Measurements from ENCODE around the gene EDC3. TPM values are rescaled to one million over a fixed set of nuclear protein-coding genes. Genes with fewer than 3 reads are reported as not detected.

Gene EDC3
- total RNA-seq, 1 donor from 2014 or later, result 17.2 TPM

DNA sequence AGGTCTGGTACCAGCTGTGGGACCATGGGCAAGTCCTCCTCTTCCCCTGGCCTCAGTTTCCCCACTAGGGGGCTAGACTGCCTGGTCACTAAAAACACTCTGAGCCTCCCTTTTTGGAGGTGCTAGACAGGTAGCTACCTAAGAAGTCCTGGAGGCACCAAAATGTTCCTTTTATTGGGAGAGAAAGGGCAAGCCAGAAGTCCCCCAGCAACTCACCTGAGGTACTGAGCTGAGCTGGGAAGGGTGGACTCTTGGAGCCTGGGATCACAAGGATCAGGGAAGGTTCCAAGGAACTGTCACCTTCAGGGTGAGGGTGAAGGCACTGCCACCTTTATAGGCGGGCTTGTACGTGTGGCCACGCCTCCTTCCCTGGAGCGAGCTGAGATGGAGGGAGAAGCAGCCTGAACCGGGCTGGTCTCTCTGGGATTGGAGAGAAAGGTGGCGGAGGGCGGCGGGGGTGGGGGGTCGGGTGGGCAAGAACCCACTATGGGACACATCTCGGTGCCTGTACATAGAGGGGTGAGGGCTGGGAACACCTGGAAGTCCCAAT is 29.5 kb upstream of the EDC3 start, which contains the start of gene CYP1A1:
Gene CYP1A1, minus strand, starts transcription at position 304 of the 550 bp plus-strand sequence. CDS start 2,431 bp downstream, outside the sequence.
- peak within 1 kb of the TSS; percentile 71 for H3K4me3 ChIP-seq
- TF ChIP-seq, protein P1, sequence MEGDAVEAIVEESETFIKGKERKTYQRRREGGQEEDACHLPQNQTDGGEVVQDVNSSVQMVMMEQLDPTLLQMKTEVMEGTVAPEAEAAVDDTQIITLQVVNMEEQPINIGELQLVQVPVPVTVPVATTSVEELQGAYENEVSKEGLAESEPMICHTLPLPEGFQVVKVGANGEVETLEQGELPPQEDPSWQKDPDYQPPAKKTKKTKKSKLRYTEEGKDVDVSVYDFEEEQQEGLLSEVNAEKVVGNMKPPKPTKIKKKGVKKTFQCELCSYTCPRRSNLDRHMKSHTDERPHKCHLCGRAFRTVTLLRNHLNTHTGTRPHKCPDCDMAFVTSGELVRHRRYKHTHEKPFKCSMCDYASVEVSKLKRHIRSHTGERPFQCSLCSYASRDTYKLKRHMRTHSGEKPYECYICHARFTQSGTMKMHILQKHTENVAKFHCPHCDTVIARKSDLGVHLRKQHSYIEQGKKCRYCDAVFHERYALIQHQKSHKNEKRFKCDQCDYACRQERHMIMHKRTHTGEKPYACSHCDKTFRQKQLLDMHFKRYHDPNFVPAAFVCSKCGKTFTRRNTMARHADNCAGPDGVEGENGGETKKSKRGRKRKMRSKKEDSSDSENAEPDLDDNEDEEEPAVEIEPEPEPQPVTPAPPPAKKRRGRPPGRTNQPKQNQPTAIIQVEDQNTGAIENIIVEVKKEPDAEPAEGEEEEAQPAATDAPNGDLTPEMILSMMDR (IDR thresholded peaks at IDR 0.05; ENCODE audit: borderline replicate concordance), result no peak
- H3K27me3 ChIP-seq (ENCODE audit: low read depth), result no peaks in the 10 kb centered on the region
- intact Hi-C loops (cut with micrococcal nuclease), result no loop called here
- H3K4me1 ChIP-seq, result peaks cover 39% of the 10 kb centered on the region
- no peaks in the 10 kb centered on the region for H3K9me3 ChIP-seq (replicated peaks)
- DNase-seq, result peak; percentile 27
- H3K27ac ChIP-seq (replicated peaks), result peak within 1 kb of the TSS; percentile 68
- H3K36me3 ChIP-seq, result no peaks in the 10 kb centered on the region

DNA sequence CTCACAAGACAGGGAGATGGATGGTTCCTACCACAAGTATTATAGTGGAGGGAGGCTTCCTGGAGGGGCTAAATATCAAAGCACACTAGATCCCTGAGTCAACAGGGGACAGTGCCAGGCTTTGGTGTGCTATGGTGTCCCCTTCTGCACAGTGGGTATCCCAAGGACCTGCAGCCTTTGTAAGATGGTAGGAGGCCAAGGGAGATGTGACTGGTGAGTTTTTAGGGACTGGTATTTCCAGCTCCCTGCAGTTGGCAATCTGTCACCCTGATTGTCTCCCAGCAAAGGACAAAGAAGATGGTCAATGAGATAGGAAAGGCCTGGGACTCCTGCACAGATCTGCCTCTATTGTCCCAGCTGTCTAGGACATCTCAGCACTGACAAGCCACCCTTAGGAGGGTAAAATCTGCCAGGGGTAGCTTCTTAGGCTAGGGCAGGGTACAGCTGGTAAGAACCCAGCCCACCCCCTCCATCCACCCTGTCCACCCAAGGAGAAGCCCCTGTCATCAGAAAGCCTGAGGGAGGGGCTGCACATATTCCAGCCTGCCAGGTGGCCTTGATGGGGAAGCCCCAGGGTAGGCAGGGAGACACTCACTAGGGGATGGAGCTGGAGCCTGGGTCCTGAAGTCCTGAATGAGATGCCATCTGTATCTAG is 28.9 kb upstream of the EDC3 start:
- Histone ChIP-seq H3K27ac (replicated peaks) (peak overlapping the region; percentile 16), H3K4me1 (peaks cover 39% of the 10 kb centered on the region), H3K9me3 (replicated peaks) (no peaks in the 10 kb centered on the region), H3K4me3 (no peak overlapping the region), H3K27me3 (ENCODE audit: low read depth) (no peaks in the 10 kb centered on the region), H3K36me3 (no peaks in the 10 kb centered on the region)
- TF ChIP-seq, protein P1 (IDR thresholded peaks at IDR 0.05; ENCODE audit: borderline replicate concordance), result no peak
- no peak for DNase-seq
- intact Hi-C loops (cut with micrococcal nuclease), result no loop called here

DNA sequence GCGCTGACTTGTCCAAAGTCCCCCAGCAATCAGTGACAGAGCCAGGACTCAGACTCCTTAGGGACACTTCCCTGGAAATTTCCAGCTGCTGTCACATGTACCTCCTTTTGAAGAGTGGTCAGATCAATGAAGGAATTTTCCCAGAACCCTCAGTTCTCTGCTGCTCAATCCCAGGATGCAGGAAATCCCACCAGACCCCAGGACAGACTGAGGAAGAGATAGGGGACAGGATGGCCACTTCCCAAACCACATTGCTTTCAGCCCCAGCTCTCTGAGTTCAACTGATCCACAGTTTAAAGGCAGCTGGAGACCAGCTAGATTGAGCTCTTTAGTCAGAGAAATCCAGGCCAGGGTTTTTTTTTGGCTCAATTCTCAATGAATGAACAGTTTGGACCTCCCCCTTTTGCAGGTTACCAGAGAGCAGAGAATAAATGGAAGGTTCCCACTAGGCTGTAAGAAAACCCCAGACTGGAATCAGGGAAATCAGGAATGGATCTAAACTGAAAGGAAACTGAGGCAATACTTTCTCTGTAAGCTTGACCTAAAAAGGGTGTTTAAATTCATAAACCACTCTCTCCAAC is 28.0 kb upstream of the EDC3 start:
- peaks cover 39% of the 10 kb centered on the region for H3K4me1 ChIP-seq
- H3K36me3 ChIP-seq, result no peaks in the 10 kb centered on the region
- no peaks in the 10 kb centered on the region for H3K27me3 ChIP-seq (ENCODE audit: low read depth)
- no peak for DNase-seq
- intact Hi-C loops (cut with micrococcal nuclease), result no loop called here
- TF ChIP-seq, protein P1 (IDR thresholded peaks at IDR 0.05; ENCODE audit: borderline replicate concordance), result no peak
- no peak overlapping the region for H3K4me3 ChIP-seq
- H3K27ac ChIP-seq (replicated peaks), result no peak overlapping the region
- no peaks in the 10 kb centered on the region for H3K9me3 ChIP-seq (replicated peaks)

DNA sequence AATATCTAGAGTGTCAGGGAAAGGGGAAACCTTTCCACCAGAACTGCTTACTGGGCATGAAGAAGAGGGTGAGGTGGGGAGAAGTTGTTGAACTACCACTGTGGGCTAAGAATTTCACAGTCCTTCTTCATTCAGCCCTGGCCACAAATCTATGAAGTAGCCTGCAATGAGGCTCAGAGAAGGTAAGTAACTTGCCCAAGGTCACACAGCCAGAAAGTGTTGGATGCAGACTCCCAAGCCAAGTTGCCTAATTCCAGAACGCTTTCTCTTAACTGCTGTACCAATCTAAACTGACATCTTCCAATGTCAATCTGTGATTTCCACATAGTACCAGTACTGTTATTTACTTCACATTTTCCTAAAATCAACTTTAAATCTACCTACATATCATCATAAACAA is 27.4 kb upstream of the EDC3 start:
- Histone ChIP-seq H3K4me1 (peaks cover 39% of the 10 kb centered on the region), H3K9me3 (replicated peaks) (no peaks in the 10 kb centered on the region), H3K27ac (replicated peaks) (no peak overlapping the region), H3K4me3 (no peak overlapping the region), H3K36me3 (no peaks in the 10 kb centered on the region), H3K27me3 (ENCODE audit: low read depth) (no peaks in the 10 kb centered on the region)
- TF ChIP-seq, protein P1 (IDR thresholded peaks at IDR 0.05; ENCODE audit: borderline replicate concordance), result no peak
- intact Hi-C loops (cut with micrococcal nuclease), result no loop called here
- no peak for DNase-seq

DNA sequence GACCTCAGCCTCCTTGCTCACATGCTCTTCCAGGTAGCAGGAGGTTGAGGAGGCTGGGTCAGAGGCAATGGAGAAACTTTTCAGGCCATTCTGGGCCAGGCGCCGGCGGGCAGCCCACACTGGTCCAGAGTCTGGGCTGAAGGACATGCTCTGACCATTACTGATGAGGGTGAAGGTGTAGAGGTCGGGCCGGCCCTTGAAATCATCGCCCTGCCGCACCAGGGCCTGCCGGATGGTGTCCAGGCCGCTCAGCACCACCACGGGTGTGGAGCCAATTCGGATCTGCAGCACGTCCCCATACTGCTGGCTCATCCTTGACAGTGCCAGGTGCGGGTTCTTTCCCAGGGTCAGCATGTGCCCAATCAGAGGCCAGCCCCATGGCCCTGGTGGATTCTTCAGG is 26.8 kb upstream of the EDC3 start:
- no peaks in the 10 kb centered on the region for H3K36me3 ChIP-seq
- no peak overlapping the region for H3K4me3 ChIP-seq
- no peaks in the 10 kb centered on the region for H3K9me3 ChIP-seq (replicated peaks)
- no peak for DNase-seq
- H3K4me1 ChIP-seq, result peaks cover 34% of the 10 kb centered on the region
- TF ChIP-seq, protein P1 (IDR thresholded peaks at IDR 0.05; ENCODE audit: borderline replicate concordance), result no peak
- no peaks in the 10 kb centered on the region for H3K27me3 ChIP-seq (ENCODE audit: low read depth)
- no peak overlapping the region for H3K27ac ChIP-seq (replicated peaks)
- intact Hi-C loops (cut with micrococcal nuclease), result no loop called here
